Fibroblast of pulmonary artery (primary cell): ENCODE results near the gene CENPQ.
"Not testable (repeated sequence)": the region's sequence is repeated elsewhere in the genome, so short reads cannot be mapped to it uniquely, and the experiment has no call there.

Experiments
- DNase-seq: peaks from one replicate; pipeline ENCODE4 v3.0.0-alpha.2; 2010; ENCODE audit warnings: low read depth
- H3K4me3 ChIP-seq: replicated peaks from 2 replicates; pipeline ENCODE4 v1.5.1; 2011; ENCODE audit warnings: low read depth, mild to moderate bottlenecking, control low read depth, low read length, moderate library complexity
- CTCF ChIP-seq: IDR thresholded peaks from 2 replicates; pipeline ENCODE4 v1.5.1; 2011; ENCODE audit warnings: mild to moderate bottlenecking, control low read depth, low read length, inconsistent platforms; ENCODE audit errors: missing control alignments

Gene CENPQ

GRCh38 chr6:49479308-49479970 is 16.3 kb downstream of the CENPQ start:
- no peak for DNase-seq
- no peak for TF ChIP-seq CTCF
- H3K4me3 ChIP-seq = no peak overlapping the region

DNA sequence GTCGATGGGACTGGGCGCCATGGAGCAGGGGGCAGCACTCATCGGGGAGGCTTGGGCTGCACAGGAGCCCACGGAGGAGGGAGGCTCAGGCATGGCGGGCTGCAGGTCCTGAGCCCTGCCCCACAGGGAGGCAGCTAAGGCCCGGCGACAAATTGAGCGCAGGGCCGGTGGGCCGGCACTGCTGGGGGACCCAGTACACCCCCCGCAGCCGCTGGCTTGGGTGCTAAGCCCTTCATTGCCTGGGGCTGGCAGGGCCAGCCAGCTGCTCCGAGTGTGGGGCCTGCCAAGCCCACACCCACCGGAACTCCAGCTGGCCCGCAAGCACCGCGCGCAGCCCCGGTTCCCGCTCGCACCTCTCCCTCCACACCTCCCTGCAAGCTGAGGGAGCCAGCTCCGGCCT is 18.7 kb downstream of the CENPQ start:
- DNase-seq, H3K4me3 ChIP-seq: not testable (repeated sequence)

- not testable (repeated sequence) for DNase-seq, H3K4me3 ChIP-seq
These were observed 20.2 kb downstream of the CENPQ start for GRCh38 chr6:49483380-49483779.

GRCh38 chr6:49490633-49491032 is 27.5 kb downstream of the CENPQ start:
- H3K4me3 ChIP-seq = no peak overlapping the region
- DNase-seq = no peak
- no peak for TF ChIP-seq CTCF

- DNase-seq = no peak
- no peak overlapping the region for H3K4me3 ChIP-seq
- no peak for TF ChIP-seq CTCF
These were observed 34.1 kb downstream of the CENPQ start for GRCh38 chr6:49497304-49497703.

- H3K4me3 ChIP-seq = no peak overlapping the region
- DNase-seq = no peak
- no peak for TF ChIP-seq CTCF
These were observed 36.0 kb downstream of the CENPQ start for GRCh38 chr6:49499126-49499525.

DNA sequence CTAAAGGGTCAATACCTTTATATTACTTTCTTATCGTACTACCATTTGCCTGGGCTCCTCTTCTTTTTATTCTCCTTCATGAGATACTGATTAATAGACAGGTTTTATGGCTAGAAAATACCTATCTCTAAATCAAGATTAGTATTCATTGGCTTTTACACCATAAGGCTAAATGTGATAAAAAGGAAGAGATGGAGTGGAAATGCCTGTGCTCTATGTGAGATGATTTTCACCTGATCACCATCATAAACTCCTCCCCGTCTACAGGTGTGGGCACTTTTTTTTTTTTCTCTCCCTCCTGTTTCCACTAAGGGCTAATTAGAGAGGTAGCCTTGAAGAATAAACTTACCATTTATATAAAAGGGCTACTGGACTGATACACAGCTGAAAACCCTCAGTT is 36.5 kb downstream of the CENPQ start, which contains the start of gene GLYATL3:
GLYATL3 (plus strand) TSS at position 301 of the 400 bp plus-strand sequence. CDS start 12,068 bp downstream, outside the sequence.
- DNase-seq = no peak
- TF ChIP-seq CTCF = no peak
- H3K4me3 ChIP-seq = no peak within 1 kb of the TSS

DNA sequence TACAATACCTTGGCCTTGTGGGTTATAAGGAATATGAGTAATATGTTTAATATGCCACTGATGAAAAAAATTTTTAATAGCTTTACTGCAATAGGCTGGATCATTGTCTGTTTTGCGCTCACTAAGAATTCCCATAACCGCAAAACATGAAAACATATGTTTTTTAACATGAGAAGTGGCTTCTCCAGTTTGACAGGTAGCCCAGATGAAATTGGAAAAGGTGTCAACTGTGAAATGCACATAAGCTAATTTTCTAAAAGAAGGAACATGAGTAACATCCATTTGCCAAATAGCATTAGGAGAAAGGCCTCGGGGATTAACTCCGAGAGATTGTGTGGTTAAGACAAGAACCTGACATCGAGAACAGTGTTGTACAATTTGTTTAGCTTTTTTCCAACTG is 41.5 kb downstream of the CENPQ start:
- H3K4me3 ChIP-seq = no peak overlapping the region
- DNase-seq = no peak
- no peak for TF ChIP-seq CTCF
